Fibroblast of skin of scalp (primary cell): ENCODE measurements around the gene CUL4A.
"Not testable (repeated sequence)": the region's sequence is repeated elsewhere in the genome, so short reads cannot be mapped to it uniquely, and the experiment has no call there.

Experiments
- DNase-seq: peaks from one replicate; pipeline ENCODE4 v3.0.0-alpha.2; 2013

The CUL4A gene

DNA sequence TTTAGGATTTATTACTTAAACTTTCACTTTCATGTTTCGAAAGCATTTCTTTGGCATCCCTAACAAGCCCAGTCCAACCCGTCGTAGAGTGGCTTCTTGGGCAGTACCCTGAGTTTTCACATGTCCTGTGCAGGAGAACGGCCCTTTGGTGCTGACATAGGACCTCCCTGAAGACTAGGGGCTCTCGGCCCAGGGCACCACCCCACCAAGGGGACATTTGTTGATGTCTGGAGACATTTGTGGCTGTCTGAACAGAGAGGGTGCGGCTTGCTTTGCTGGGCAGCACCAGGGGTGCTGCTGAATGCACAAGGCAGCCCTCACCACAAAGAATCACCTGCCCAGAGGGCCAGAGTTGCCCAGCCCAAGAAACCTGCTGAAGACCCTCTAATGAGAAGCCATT, 30.6 kb downstream of the CUL4A start:
- no peak for DNase-seq

DNA sequence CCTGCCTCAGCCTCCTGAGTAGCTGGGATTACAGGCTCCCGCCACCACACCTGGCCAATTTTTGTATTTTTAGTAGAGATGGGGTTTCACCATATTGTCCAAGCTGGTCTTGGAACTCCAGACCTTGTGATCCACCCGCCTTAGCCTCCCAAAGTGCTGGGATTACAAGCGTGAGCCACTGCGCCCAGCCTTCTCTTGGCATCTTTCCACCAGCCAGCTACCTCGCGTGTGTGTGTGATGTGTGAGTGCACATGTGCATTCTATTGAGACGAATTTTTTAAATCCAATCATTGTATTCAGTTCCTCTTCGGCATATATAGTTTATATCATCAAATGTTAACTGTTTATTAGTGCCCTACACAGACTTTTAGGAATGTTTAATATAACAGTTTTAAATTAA, 32.2 kb downstream of the CUL4A start:
- DNase-seq, result not testable (repeated sequence)

DNA sequence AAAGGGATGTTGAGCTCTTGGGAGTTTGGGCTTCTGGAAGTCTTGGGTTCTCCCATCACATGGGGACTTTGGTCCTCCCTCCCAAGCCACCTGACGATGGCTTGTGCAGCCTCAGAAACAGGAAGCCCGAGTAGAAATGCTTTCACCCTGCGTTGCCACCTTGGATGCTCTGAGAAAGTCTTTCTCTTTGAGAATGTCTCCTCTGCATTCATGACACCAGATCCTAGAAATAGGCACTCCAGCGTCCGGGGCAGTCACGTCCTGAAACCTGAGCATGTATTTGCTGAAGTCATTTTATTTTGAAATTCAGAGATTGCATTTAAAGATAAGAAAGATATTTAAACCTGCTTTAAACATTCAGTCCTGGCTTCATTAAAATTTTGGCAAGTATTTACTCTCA, 34.4 kb downstream of the CUL4A start:
- no peak for DNase-seq

DNA sequence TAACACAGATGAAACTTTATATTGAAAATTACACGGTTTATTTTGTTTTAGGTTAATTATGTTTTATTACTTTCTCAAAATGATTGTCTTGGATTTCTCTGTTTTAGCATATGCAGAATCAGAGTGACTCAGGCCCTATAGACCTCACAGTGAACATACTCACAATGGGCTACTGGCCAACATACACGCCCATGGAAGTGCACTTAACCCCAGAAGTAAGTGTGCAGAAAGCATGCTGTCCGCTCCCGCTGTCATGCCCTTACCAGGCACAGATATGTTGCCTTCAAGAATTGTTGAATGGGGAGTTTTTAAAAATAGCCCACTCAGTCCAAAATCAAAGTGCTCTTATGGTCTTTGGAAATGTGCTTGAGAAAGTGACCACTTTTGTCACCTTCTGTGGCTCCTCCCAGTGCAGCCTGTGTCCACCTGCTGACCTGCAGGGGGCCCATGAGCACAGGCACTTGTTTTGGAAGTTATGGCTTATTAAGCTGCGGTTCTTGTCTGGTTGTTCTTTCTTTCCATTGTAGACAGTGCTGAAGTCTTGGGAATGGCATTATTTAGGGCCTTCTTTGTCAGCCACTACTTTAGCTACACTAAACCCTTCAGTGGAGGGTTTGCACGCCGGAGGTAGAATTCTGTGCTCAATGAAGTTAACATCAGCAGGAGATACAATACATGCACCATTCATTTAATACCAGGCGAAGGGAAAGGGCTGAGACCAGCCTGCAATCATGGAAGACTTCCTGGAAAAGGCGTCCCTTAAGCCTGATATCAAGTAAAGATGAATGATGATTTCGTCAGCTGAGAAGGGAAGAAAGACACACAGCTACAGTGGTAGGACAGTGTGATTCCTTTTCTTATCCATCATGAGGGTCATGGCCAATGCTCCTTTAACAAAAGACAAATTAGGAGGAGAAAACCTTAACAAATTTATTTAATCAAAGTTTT, 36.7 kb downstream of the CUL4A start:
- DNase-seq, result no peak

DNA sequence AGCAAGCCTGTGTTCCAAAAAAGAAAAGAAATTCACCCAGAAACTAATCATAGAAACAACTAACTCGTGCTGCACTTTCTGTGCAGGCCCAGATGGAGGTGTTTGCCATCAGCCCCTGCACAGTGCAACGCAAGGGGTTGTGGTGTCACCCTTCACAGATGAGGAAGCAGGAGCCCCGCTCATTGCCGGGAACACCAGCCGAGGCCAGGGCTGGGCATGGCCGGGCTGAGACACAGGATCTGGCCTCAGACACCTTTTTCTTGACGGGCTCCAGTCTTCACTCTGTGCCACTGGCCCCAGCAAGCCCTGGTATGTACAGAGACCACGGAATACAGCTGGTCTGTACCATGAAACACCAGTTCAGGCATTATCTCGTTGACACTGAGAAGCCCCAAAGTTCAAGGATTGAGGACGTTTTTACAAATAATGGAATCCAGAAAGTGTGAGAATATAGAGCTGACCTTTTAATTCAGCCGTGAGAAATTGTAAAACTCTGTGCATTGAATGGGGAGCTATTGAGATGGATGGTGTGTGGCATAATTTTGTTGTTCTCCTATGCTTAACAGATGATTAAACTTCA, 43.2 kb downstream of the CUL4A start:
- no peak for DNase-seq

DNA sequence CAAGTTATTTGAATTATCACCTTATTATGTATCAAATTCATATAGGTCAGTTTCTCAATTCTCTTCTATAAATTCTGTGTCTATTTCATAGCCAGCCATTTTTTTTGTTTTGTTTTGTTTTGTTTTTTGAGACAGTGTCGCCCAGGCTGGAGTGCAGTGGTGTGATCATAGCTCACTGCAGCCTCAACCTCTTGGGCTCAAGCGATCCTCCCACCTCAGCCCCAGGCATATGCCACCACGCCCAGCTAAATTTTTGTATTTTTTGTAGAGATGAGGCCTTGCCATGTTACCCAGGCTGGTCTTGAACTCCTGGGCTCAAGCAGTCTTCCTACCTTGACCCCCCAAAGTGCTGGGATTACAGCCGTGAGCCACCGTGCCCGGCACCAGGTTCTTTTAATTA, 48.5 kb downstream of the CUL4A start:
- DNase-seq, result not testable (repeated sequence)

DNA sequence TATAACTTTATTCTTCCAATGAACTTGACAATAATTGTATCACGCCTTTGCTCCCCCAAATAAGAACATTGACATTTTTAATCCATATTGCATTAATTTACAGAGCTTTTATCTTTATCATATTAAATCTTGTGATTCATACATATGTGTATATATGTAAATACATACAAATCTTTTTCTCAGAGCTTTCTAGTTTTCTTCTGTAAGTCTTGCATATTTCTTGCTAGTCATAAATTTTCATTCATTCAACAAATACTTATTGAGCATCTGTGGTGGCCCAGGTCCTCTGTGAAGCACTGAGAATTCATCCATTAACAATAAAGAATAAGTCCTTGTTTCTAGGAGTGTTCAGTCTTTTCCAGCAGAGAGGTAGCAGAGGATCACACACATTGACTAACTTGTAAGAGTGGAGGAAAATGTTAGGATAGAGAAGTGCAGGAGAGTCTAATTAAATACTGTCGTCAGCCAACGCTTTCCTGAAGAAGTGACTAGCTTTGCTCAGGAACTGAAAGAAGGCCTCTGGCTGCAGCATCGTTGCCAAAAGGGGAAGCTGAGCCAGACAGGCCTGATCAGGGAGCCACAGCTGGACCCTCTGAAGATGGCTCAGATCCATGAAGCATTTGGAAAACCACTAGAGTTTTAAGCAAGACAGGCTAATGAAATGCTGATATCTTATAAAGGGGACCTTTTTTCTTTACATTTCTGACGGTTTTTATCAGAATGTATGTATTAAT, 49.1 kb downstream of the CUL4A start:
- no peak for DNase-seq

DNA sequence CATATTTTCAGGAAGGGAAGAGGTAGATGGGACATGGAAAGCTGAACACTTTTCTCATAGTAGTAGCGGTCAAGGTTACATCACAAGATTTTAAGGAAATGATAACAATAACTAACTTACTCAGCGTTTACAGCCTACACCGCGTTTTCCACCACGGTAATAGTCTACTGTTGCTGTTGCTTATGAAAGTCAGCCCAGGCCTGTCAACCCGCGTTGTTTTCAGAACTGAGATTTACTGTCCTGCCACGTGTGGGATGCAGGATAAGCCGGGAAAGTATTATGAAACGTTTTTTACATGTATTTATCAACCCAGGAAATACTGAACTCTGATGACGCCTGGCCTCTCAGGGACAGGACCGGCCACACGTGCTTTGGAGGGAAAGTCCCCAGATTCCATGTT, 51.6 kb downstream of the CUL4A start:
- no peak for DNase-seq

DNA sequence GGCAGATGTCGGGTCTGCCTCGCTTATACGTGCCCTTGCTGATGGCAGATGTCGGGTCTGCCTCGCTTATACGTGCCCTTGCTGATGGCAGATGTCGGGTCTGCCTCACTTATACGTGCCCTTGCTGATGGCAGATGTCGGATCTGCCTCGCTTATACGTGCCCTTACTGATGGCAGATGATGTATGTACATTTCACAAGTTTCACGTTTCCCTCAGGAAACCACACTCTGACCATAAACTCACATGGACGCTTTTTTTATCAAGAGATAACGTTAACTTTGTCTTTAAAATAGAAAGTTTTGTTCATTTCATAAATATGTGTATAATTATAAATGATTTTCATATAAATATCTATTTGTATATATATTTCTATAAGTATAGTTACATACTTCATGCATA, 53.6 kb downstream of the CUL4A start:
- DNase-seq, result not testable (repeated sequence)

DNA sequence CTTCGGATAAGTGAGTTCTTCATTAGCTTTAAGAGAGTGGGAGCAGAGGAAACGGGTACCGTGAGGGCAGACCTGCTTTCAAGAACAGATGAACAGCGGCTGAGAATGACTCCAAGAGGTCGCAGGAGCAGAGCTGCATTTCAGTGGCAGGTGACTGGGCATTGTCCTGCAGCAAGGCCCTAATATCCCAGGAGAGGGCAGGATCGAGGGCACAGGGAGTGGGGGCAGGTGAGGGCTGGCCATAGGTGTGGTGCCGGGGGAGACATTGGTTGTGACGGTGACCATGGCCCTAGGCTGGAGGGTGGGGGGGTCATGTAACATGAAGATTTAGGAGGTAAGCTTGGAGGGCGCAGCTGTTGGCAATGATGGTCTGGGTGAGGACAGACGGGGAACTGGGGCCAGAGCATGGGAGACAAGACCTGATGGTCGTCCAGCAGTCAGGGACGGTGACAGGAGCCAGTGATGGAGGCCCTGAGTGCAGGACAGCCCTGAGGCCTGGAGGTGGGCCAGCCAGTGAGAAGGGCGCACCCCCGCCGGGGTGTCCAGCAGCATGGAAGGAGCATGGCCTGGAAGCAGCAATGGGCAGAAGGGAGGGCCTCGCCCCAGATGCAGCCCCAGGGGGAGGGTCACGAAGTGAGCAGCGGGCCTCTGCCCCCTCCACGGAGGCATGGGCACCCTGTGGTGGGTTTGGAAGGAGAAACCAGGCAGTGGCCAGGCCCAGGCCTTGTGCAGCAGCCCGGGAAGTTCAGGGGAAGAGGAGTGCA, 58.4 kb downstream of the CUL4A start:
- DNase-seq, result no peak

DNA sequence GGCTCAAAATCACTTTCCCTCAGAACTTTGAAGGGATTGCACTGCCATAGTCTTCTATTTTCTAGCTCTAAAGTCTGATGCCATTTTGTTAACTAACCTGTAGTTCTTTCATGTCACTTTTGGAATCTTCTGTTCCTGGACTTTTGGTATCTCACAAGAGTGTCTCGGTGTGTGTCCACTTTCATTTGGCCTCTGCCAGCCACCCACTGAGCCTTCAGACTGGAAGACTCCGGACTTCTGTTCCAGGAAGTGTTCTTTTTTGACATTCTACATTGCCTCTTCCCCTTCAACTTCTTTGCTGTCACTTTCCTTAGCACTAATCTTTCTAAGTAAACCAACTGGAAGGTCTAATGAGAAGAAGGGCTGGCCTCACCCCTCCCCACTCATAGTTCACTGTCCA, 62.6 kb downstream of the CUL4A start:
- no peak for DNase-seq

DNA sequence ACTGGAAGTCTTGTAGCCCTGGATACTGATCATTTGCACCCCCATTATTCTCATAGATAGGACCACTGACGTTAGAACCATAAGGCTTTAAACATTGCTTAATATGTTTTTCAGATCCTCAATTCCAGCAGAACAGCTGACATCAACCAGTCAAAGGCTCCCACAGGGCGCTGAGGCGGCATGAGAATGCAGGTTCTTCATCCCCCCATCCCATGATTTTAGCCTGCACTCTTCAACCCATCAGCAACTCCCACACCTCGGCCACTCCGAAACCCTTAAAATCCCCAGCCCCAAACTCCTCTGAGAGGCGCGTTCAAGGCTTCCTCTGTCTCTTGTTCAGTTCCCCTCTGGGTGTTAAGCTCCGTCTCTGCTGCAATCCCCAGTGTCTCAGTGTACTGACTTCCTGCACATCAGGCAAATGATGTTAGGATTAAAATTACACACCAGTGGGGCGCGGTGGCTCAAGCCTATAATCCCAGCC, 63.3 kb downstream of the CUL4A start:
- DNase-seq, result no peak

DNA sequence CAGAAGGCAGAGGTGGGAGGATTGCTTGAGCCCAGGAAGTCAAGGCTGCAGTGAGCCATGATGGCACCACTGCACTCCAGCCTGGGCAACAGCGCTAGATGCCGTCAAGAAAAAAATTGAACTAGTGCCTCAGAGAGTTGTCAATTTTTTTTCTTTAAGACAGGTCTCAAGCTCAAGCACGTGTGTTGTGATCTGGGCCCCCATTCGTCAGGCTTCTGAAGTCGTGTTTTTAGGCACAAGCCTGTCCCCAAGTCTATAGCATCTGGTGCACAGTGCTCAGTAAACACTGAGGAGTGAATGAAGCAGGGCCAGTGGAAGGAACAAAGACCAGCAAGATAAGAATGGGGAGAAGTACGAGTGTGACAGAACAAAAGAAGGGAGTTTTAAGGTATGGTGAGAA, 63.9 kb downstream of the CUL4A start:
- no peak for DNase-seq

DNA sequence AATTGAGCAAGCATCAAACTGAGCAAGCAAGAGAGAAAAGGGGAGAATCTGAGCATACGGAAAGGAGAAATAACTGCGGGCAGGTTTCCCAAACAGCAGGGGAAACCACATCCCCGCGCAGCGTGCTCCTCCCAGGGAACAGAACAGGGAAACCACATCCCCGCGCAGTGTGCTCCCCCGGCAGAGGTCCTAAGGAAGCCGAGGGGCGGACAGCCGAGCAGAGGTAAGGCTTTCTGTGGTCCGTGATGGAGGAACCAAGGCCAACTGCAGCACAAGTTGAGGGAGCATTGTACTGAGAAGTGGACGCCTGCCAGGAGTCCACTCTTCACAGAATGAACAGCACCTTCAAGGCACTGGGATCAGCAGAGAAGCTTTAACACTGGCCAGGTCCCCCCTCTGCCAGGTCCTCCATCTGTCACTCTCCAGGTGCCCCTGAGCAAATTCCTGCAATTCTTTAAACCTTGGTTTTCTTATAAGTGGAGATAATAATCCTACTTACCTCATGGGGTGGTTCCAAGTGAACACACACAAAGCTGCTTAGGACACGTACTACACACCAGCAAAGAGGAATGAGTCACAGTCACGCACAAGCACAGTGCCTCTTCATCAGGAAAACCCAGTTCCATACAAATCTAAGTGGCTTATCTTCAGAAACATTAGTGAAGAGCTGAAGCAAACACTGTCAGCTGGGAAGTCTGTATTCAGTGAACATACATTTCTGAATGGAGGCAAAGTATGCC, 64.6 kb downstream of the CUL4A start:
- peak; percentile 25 for DNase-seq

DNA sequence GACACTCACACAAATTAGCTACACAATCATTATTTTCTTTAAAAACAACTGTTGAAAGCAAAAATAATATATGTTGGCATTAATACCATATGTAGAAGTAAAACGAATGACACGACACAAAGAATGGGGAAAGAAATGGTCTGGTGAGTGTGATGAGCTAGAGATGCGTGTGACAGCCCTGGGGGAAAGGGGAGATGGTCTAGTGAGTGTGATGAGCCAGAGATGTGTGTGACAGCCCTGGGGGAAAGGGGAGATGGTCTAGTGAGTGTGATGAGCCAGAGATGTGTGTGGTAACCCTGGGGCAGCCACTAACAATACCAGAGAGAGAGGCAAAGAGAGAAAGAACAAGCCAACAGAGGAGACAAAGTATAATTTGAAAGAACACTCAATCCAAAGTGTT, 65.3 kb downstream of the CUL4A start:
- DNase-seq, result no peak

DNA sequence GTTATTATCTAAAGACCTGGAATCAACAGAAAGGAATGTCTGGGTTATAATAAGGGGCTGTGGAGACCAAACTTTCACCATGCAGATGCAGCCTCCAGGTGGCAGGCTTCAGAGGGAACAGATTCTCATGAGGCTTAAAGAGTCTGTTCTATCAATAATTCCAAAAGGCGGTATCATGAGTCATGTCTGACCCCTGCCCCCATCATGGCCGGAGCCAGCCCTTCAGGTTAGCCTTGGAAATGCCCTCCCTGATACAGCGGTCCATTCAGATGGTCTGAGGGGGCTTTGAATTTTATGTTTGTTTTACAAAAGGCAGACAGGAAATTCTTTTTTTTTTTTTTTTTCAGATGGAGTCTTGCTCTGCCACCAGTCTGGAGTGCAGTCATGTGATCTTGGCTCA, 66.0 kb downstream of the CUL4A start:
- DNase-seq, result peak; percentile 63

DNA sequence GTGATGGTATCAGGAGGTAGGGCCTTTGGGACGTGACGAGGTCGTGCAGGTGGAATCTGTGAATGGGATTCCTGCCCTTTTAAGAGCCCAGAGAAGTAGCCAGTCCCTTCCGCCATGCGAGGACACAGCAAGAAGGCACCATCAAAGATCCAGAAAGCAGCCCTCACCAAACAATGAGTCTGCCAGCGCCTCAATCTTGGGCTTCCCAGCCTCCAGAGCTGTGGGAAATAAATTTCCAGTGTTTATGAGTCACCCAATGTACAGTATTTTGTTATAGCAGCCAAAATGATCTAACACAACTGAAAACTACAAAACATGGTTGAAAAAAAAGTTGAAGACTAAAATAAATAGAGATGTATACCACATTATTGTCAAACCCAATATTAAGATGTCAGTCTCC, 70.7 kb downstream of the CUL4A start:
- no peak for DNase-seq

DNA sequence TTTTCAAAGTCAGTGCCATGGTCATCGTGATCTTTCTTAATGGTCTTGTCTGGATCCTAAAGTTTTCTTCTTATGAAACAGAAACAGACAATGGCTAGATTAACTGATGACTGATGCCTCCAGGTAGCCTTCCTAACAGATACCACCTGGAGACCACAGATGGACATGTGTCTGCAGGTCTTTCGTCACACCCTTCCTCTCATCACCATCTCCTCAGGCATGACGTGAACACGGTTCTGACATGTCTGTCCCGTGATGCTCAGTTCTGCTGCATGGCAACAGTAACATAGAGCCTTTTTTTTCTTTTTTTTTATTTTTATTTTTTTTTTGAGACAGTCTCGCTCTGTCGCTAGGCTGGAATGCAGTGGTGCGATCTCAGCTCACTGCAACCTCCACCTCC, 74.5 kb downstream of the CUL4A start:
- no peak for DNase-seq

DNA sequence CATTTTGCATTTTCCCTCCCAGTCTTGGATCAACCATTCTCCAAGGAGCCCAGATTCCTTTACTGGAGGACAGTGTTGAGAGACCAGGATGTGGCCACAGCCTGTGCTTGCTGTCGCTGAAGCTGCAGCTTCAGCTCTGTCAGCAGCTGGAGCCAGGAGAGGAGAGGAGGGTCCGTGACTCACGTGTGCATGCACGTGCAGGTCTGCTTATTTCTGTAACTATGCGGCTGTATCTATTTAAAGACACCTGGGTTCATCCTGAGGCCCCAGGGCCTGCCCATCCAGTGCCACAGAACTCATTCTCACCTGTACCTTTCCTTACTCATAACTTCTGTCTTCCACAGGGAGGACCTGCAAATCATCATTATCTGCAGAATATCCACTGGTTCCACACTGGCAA, 79.5 kb downstream of the CUL4A start:
- no peak for DNase-seq

DNA sequence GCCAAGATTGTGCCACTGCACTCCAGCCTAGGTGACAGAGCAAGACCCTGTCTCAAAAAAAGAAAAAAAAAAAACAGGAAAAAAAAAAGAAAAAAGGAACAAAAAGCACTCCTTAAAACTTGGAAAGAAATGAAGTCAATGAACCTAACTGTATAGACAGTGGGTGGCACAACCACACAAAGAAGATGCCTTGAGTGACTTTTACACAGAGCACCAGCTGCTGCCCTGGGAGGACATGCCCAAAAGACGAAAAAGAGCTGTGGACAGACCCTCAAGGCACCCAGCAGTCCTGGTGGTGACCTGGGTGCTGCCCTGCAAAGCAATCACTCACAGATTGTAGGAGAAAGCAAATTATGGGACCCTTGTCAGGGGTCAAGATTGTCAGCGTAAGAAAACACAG, 81.7 kb downstream of the CUL4A start:
- DNase-seq, result no peak

DNA sequence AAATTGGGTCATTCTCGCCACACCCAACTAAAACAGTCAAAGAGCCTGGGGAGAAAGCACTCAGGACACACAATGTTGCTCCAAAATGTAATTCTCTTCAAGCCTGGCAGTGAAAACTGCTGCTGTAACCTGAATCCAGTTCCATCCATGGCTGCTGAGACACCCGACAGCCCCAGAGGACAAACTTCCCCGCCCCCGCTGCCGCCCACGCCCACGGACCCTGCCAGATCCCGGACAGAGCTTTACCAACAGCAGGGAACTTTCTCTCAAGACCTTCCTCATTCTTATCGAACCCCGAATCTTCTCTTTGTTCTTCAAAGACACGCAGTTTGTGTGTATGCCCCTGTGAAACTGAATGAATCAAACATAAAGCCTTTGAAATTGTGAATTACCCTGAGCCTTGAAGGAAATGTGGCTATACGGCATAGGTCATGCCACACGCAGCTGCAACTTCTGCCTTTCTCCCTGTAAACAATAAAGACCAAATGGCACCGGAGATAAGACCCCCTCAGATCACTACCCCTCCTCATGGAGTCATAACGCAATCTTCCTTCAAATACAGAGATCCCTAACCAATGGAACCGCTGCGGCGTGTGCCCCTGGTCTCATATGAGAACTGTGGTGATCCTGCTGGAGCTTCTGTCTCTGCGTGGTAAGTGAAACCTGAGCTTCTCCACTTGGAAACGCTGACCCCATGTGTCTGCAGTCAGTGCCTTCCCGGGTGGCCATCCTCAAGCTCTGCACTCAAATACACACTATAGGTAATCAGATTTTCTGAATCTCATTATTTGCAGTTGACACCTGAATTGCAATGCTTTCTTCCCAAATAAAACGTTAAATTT, 82.8 kb downstream of the CUL4A start:
- DNase-seq, result no peak
